NCI-H1417 (cell line): ENCODE data around the gene GPS1.

ENCODE experiments used
- DNase-seq, 3 experiments: peaks; one replicate each; lab custom pipeline; 2025; lab: John Stamatoyannopoulos, UW

Gene GPS1

DNA sequence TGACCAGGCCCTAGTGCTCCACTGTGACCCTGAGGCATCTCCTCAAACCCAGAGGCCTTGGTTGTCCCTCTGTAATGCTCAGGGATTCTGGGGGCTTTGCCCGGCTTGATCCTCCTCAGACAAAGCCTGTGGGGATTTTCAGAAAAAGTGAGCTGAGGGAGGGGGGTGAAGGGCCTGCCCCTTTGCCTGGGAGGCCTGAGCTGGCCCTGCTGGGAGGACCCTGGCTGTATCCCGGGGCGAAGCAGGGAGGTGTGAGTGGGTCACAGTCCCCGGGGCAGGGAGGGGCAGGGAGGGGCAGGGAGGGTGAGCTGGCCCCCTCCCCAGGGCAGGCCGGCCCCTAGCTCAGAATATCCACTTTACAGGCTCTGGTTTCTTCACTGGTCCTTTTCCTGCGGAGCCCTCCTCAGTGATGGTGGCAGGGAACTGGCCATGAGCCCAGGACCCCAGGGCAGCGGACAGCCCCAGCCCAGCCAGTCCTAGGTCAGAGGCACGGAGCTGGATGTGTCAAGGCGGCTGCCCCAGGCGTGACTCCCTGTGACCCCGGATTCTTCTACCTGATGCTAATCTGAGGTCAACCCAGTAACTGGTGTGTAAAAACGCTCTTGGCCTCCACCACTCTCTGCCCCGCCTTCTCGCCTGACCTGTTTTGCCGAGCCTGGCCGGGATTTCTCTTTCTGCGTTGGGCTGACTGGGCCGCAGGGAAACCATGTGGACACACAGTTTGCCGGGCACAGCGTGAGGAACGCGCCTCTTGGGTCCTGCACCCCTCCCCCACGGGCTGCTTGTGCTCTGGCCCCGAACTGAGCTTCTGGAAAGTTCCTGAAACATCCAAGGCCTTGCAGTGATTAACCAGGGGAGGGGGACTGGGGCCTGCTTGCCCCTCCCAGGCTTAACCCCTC lies 52.1 kb downstream of the GPS1 start:
- DNase-seq = no peak

DNA sequence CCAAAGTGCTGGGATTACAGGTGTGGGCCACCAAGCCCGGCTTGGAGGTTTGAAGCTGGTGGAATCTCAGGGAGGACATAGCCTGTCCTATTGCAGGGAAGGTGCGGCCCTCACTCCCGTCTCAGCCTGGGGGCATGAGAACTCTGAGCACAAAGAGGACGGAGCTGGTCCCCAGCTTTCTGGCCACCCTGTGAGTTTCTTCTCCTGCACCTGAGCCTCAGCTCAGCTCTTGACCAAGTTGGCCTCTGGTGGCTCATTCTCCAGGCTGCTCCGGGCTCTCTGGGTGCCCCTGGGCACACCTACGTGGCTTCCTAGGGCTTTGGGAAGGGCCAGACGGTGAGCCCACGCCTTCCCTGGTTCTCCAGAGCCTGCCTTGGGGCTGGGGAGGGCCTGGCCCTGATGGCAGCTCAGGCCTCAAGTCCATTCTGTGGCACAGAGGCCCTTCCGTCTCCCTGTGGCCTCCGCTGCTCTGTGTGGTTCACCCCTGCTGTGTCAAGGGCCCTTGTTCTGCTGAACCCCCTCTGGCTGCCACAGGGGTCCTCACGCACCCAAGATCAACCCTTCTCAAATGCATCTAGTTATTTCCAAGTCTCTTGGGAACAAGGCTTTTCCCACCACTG lies 53.2 kb downstream of the GPS1 start:
- no peak for DNase-seq

DNA sequence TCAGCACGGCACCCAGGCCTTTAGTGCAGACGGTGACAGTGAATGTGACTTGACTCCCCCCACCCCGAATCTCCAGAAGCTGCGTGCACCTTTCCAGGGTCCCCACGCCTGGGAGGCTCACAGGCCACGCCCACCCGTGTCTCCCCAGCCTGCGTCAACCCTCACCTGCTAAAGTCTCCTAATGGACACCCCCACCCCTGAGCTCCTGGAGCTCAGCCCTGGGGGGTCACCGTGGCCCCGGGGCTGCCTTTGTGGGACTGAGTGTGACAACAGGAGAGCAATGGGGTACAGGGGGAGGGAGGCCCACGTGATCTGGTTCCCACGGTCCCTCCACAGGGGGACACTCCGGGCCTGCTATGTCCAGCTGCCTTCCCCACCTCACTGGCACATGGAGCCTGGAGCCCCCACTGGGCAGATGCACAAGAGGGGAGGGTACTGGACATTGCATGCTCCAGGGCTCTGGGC lies 53.8 kb downstream of the GPS1 start:
- no peak for DNase-seq

DNA sequence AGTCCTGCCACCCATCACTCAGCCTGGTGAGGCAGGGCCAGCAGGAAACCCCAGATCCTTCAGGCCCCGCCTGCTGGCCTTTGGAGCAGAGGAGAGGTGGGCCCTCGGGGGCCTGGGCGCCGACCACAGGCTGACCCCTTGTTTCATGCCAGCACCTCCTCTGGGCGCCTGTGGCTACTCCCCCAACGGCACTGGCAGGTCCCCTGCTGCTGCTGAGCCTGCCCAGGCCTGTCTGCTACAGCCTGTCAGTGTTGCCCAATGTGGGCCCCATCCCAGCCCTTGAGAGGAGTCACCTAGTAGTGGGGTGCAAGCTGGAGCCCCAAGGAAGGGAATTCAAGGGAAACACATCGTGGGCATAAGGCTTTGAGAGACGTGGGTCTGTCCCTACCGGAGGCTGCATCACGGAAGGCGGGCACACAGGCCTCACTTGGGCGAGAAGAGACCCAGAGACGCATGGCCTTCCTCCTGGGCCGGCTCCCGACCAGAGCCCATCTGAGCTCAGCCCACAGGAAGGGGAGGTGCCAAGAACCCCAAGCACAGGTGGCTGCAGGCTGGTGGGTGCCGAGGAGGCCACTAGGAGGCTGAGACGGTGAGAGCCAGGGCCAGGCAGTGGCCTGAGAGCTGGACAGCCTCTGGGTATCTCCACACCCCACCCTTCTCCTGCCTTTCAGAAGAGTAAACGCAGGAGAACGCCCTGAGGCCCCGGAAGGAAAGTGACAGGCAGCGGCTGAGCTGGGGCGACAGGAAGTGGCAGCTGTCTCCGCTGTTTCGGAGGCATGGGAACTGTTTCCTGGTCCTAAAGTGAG lies 54.4 kb downstream of the GPS1 start:
- DNase-seq = peak; percentile 21 to 85 (median 72)

DNA sequence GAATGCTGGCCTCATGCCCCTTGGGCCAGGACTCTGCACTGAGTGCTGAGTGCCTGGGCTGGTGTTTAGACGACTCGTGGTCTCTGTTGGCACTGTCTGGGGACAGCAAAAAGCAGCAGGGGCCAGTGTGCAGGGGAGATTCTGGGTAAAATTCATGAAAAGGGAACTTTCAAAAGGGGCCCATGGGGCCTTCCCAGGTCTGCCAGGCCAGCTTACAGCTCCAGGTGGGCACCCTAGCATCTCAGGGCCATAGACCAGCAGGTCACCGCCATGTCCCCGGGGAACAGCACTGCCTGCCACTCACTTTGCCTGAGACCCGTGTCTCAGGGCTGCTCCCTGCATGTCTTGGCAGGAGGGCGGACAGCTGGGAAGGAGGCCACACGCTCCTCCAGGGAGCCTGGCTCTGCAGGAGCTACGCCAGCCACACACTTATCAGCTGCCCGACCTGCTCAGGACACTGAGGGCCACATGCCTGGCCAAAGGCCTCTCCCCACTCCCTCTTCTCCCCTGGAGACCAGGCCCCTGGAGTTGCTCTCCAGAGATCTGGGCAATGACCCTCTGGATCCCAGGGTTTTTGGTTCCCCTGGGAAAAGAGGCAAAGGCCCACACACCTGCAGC lies 55.1 kb downstream of the GPS1 start:
- DNase-seq = no peak
